ENCODE data around the gene SELPLG.

The SELPLG gene

DNA sequence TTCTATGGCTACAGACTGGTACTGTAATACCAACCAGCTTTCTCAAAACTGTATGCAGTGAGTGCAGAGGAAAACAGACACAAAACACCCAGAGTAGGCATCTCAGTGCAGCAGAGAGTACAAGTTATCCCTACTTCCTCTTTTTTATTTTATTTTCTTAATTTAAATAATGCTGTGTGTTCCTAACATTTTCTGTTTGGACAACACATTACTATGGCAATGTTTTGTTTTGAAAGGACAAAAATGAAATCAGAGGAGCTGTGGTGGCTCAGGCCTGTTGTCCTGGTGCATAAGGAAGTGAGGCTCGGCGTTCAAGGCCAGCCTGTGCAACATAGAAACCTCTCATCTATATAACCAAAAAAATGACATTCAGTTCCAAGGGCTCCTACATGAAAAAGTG, 33.7 kb upstream of the SELPLG start:
- Histone ChIP-seq H2BK12ac (ENCODE audit: low read length in 2 of 2) (no peak overlapping the region), H3K36me3 (ENCODE audit: control insufficient read depth in 1 of 2, insufficient read depth in 2 of 2, low read depth in 1 of 2, low read length in 2 of 2) (peaks cover 10 to 11% of the 10 kb centered on the region in 2 experiments), H3K27ac (ENCODE audit: low read length, poor library complexity, severe bottlenecking) (no peak overlapping the region), H3K9ac (ENCODE audit: low read length) (peak overlapping the region; percentile 70), H3K27me3 (ENCODE audit: control insufficient read depth in 1 of 2, insufficient read depth in 1 of 2, low read length in 2 of 2) (no peaks in the 10 kb centered on the region), H4K91ac (ENCODE audit: low read length) (no peak overlapping the region), H3K9me3 (ENCODE audit: control insufficient read depth, low read length) (no peaks in the 10 kb centered on the region), H3K4ac (ENCODE audit: low read depth in 1 of 2, low read length in 2 of 2) (no peak overlapping the region), H2AFZ (ENCODE audit: low read depth, low read length) (no peak overlapping the region), H3K18ac (ENCODE audit: low read depth in 1 of 2, low read length in 2 of 2) (no peak overlapping the region), H3K79me1 (replicated peaks; ENCODE audit: low read length, poor library complexity, severe bottlenecking) (peaks cover 2% of the 10 kb centered on the region), H3K14ac (ENCODE audit: low read length in 2 of 2) (no peak overlapping the region), H2BK5ac (ENCODE audit: low read depth, low read length, poor library complexity, severe bottlenecking) (no peak overlapping the region), H3K4me3 (ENCODE audit: insufficient read depth in 1 of 2, low read depth in 1 of 2, low read length in 2 of 2) (no peak overlapping the region), H2BK15ac (ENCODE audit: low read depth, poor library complexity, severe bottlenecking) (no peak overlapping the region), H3K4me1 (ENCODE audit: control insufficient read depth, insufficient read depth, low read depth, low read length) (peaks cover 17% of the 10 kb centered on the region), H3K4me2 (ENCODE audit: low read length, poor library complexity, severe bottlenecking) (no peak overlapping the region), H3K23ac (ENCODE audit: low read length in 2 of 2) (no peak overlapping the region), H2BK120ac (ENCODE audit: low read depth, low read length) (no peak overlapping the region), H2AK5ac (ENCODE audit: low read length, severe bottlenecking) (no peak overlapping the region), H4K8ac (ENCODE audit: low read length) (no peak overlapping the region)
- DNase-seq, result peak; percentile 60
- 83% methylated on average over 2 of the region's 2 CpGs for WGBS

DNA sequence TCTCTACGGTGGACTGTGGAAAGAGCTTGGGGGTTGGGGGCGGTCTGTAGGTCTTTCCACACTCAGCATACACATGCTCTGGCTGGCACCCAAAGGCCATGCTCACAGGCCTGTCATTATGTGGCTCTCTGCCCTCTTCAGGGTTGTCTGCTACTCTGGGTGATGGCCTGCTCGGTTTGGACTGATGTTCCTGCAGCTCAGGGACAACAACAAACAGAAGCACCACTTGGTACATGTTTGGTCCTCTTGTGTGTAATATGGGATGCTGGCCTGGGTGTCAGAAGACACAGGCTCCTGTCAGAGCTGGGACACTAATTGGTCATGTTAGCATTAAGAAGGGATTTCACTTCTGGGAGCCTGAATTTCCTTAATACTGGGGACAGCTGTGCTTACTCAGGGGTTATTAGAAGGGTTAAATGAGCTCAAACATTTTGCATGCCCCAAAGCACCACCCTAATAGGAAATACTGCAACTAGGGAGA, 32.7 kb upstream of the SELPLG start:
- Histone ChIP-seq H3K4me3 (ENCODE audit: insufficient read depth in 1 of 2, low read depth in 1 of 2, low read length in 2 of 2) (peak overlapping the region in 1 of 2 experiments; percentile 7), H3K18ac (ENCODE audit: low read depth in 1 of 2, low read length in 2 of 2) (no peak overlapping the region), H3K23ac (ENCODE audit: low read length in 2 of 2) (no peak overlapping the region), H2BK15ac (ENCODE audit: low read depth, poor library complexity, severe bottlenecking) (no peak overlapping the region), H2BK120ac (ENCODE audit: low read depth, low read length) (no peak overlapping the region), H4K91ac (ENCODE audit: low read length) (peak overlapping the region; percentile 4), H3K27me3 (ENCODE audit: control insufficient read depth in 1 of 2, insufficient read depth in 1 of 2, low read length in 2 of 2) (no peaks in the 10 kb centered on the region), H2BK12ac (ENCODE audit: low read length in 2 of 2) (no peak overlapping the region), H2AK5ac (ENCODE audit: low read length, severe bottlenecking) (no peak overlapping the region), H3K36me3 (ENCODE audit: control insufficient read depth in 1 of 2, insufficient read depth in 2 of 2, low read depth in 1 of 2, low read length in 2 of 2) (peaks cover 11 to 12% of the 10 kb centered on the region in 2 experiments), H3K27ac (ENCODE audit: low read length, poor library complexity, severe bottlenecking) (peak overlapping the region; percentile 59), H3K9me3 (ENCODE audit: control insufficient read depth, low read length) (no peaks in the 10 kb centered on the region), H2AFZ (ENCODE audit: low read depth, low read length) (no peak overlapping the region), H2BK5ac (ENCODE audit: low read depth, low read length, poor library complexity, severe bottlenecking) (no peak overlapping the region), H4K8ac (ENCODE audit: low read length) (no peak overlapping the region), H3K4ac (ENCODE audit: low read depth in 1 of 2, low read length in 2 of 2) (peak overlapping the region in 1 of 2 experiments; percentile 33), H3K4me2 (ENCODE audit: low read length, poor library complexity, severe bottlenecking) (no peak overlapping the region), H3K79me1 (replicated peaks; ENCODE audit: low read length, poor library complexity, severe bottlenecking) (peaks cover 2% of the 10 kb centered on the region), H3K14ac (ENCODE audit: low read length in 2 of 2) (no peak overlapping the region), H3K4me1 (ENCODE audit: control insufficient read depth, insufficient read depth, low read depth, low read length) (peaks cover 15% of the 10 kb centered on the region), H3K9ac (ENCODE audit: low read length) (peak overlapping the region; percentile 70)
- WGBS, result 54% methylated on average over 2 of the region's 3 CpGs
- DNase-seq, result peak; percentile 56

DNA sequence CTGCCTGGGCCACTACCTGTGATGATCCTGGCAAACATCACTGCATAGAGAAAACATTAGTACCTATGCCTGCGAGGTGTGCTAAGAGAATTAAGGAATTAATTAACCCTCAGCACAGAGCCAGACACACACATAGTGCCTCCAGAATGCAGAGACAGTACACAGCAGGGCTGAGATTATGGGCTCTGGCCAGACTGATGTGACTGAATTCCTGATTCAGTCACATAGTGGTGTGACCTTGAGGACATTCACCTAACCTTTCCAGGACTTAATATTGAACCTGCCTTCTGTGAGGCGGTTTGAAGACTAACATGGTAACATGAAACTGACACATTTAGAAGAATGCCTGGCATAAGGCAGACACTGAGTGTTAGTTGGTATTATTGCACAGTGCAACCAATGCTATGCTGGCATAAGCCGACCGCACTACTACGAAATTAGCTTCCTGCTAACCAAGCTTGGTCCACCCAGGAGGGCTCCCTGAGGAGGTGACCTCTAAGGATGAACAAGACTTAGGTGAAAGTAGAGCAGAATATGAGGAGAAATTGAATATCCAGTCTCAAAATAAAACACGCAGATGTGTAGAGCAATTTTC, 32.0 kb upstream of the SELPLG start:
- Histone ChIP-seq H3K4me2 (ENCODE audit: low read length, poor library complexity, severe bottlenecking) (no peak overlapping the region), H3K4me1 (ENCODE audit: control insufficient read depth, insufficient read depth, low read depth, low read length) (peaks cover 12% of the 10 kb centered on the region), H3K36me3 (ENCODE audit: control insufficient read depth in 1 of 2, insufficient read depth in 2 of 2, low read depth in 1 of 2, low read length in 2 of 2) (peaks cover 8 to 16% of the 10 kb centered on the region in 2 experiments), H4K8ac (ENCODE audit: low read length) (no peak overlapping the region), H3K9ac (ENCODE audit: low read length) (peak overlapping the region; percentile 70), H3K18ac (ENCODE audit: low read depth in 1 of 2, low read length in 2 of 2) (peak overlapping the region in 1 of 2 experiments; percentile 73), H2AFZ (ENCODE audit: low read depth, low read length) (no peak overlapping the region), H2BK5ac (ENCODE audit: low read depth, low read length, poor library complexity, severe bottlenecking) (no peak overlapping the region), H3K23ac (ENCODE audit: low read length in 2 of 2) (peak overlapping the region in 1 of 2 experiments; percentile 72), H3K27ac (ENCODE audit: low read length, poor library complexity, severe bottlenecking) (peak overlapping the region; percentile 59), H4K91ac (ENCODE audit: low read length) (no peak overlapping the region), H2BK12ac (ENCODE audit: low read length in 2 of 2) (peak overlapping the region in 1 of 2 experiments; percentile 71), H3K4ac (ENCODE audit: low read depth in 1 of 2, low read length in 2 of 2) (peak overlapping the region in 1 of 2 experiments; percentile 82), H3K79me1 (replicated peaks; ENCODE audit: low read length, poor library complexity, severe bottlenecking) (peaks cover 2% of the 10 kb centered on the region), H2BK120ac (ENCODE audit: low read depth, low read length) (no peak overlapping the region), H3K14ac (ENCODE audit: low read length in 2 of 2) (peak overlapping the region in 1 of 2 experiments; percentile 79), H2AK5ac (ENCODE audit: low read length, severe bottlenecking) (peak overlapping the region; percentile 18), H3K27me3 (ENCODE audit: control insufficient read depth in 1 of 2, insufficient read depth in 1 of 2, low read length in 2 of 2) (no peaks in the 10 kb centered on the region), H2BK15ac (ENCODE audit: low read depth, poor library complexity, severe bottlenecking) (no peak overlapping the region), H3K4me3 (ENCODE audit: insufficient read depth in 1 of 2, low read depth in 1 of 2, low read length in 2 of 2) (peak overlapping the region in 1 of 2 experiments; percentile 7), H3K9me3 (ENCODE audit: control insufficient read depth, low read length) (no peaks in the 10 kb centered on the region)
- DNase-seq, result no peak
- 93% methylated on average over 6 of the region's 6 CpGs for WGBS

DNA sequence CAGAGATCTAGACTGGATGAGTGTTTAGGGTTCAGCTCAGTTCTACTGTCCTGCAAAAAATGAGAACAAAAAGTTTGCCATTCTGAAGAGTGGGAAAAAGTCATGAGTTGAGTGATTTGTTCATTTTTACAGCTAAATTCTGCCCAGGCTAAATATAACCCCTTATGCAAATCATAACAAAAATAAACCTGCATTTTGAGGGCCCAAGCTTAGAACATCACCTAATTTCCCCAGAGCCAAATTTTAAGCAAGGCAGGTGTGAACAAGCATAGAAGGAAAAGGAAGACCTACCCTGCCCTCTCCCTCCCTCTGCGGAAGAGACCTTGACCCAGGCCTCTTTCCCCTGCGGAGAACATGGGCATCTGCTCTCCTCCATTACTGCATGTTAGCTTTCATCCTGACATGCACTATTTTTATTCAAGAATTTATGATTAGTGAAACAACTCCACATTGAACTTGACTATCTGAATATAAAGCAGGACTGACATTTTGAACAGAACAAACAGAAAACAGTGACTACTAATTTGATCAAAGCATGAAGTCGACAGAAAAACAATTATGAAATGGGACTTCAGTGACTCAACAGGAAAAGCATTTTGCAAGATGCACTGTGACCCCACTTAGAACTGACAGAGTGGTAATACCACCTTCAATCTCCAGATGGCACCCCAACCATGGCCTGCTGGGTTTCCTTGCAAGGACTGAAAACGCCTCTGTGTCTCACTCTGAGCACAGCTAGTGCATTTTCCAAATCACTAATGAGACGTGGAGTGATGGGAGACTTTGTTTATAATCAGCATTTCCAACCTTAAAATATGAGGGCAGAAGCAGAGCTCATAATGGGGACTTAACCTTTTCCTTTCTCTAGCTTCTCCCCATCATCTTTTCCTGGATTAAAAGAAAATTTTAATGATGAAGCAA, 30.9 kb upstream of the SELPLG start:
- Histone ChIP-seq H3K36me3 (ENCODE audit: control insufficient read depth in 1 of 2, insufficient read depth in 2 of 2, low read depth in 1 of 2, low read length in 2 of 2) (peaks cover 7 to 19% of the 10 kb centered on the region in 2 experiments), H3K4me2 (ENCODE audit: low read length, poor library complexity, severe bottlenecking) (no peak overlapping the region), H4K91ac (ENCODE audit: low read length) (no peak overlapping the region), H2BK5ac (ENCODE audit: low read depth, low read length, poor library complexity, severe bottlenecking) (peak overlapping the region; percentile 38), H3K14ac (ENCODE audit: low read length in 2 of 2) (no peak overlapping the region), H3K27me3 (ENCODE audit: control insufficient read depth in 1 of 2, insufficient read depth in 1 of 2, low read length in 2 of 2) (no peaks in the 10 kb centered on the region), H2BK12ac (ENCODE audit: low read length in 2 of 2) (peak overlapping the region in 1 of 2 experiments; percentile 34), H3K9me3 (ENCODE audit: control insufficient read depth, low read length) (no peaks in the 10 kb centered on the region), H3K4ac (ENCODE audit: low read depth in 1 of 2, low read length in 2 of 2) (peak overlapping the region in 1 of 2 experiments; percentile 41), H3K18ac (ENCODE audit: low read depth in 1 of 2, low read length in 2 of 2) (peak overlapping the region; percentile 74 to 85), H3K23ac (ENCODE audit: low read length in 2 of 2) (no peak overlapping the region), H3K27ac (ENCODE audit: low read length, poor library complexity, severe bottlenecking) (peak overlapping the region; percentile 93), H3K4me1 (ENCODE audit: control insufficient read depth, insufficient read depth, low read depth, low read length) (peaks cover 9% of the 10 kb centered on the region), H3K79me1 (replicated peaks; ENCODE audit: low read length, poor library complexity, severe bottlenecking) (peaks cover 2% of the 10 kb centered on the region), H4K8ac (ENCODE audit: low read length) (no peak overlapping the region), H3K9ac (ENCODE audit: low read length) (peak overlapping the region; percentile 78), H3K4me3 (ENCODE audit: insufficient read depth in 1 of 2, low read depth in 1 of 2, low read length in 2 of 2) (peak overlapping the region in 1 of 2 experiments; percentile 46), H2AK5ac (ENCODE audit: low read length, severe bottlenecking) (peak overlapping the region; percentile 95), H2AFZ (ENCODE audit: low read depth, low read length) (no peak overlapping the region), H2BK120ac (ENCODE audit: low read depth, low read length) (no peak overlapping the region), H2BK15ac (ENCODE audit: low read depth, poor library complexity, severe bottlenecking) (no peak overlapping the region)
- DNase-seq, result peak; percentile 97
- WGBS, result 7% methylated on average over 2 of the region's 5 CpGs
